ENCODE measurements around the gene RNF187.

- TF ChIP-seq POLR2A (IDR thresholded peaks at IDR 0.05; ENCODE audit: low read length): peak; percentile 27
- TF ChIP-seq GATA1 (IDR thresholded peaks at IDR 0.05; ENCODE audit: low read depth, low read length): no peak
Observed at GRCh38 chr1:228500901-228501871, 14.0 kb downstream of the RNF187 start.
